Measurements from ENCODE around the gene ITGA1.
A peak's percentile ranks its signal among the peaks of the same experiment; 100 is the strongest.

ITGA1 gene

GRCh38 chr5:52998552-52999313, 211.0 kb downstream of the ITGA1 start:
- DNase-seq (ENCODE audit: low spot score) = no peak

GRCh38 chr5:52999344-52999949, 211.7 kb downstream of the ITGA1 start:
- peak; percentile 46 for DNase-seq (ENCODE audit: low spot score)

- DNase-seq (ENCODE audit: low spot score) = no peak
Observed at GRCh38 chr5:53001541-53001940, 213.8 kb downstream of the ITGA1 start.

- no peak for DNase-seq (ENCODE audit: low spot score)
Observed at GRCh38 chr5:53002491-53002890, 214.8 kb downstream of the ITGA1 start.

- no peak for DNase-seq (ENCODE audit: low spot score)
Observed at GRCh38 chr5:53003144-53003543, 215.4 kb downstream of the ITGA1 start.

- DNase-seq (ENCODE audit: low spot score) = no peak
Observed at GRCh38 chr5:53006911-53007890, 219.5 kb downstream of the ITGA1 start.

- DNase-seq (ENCODE audit: low spot score) = peak; percentile 37
Observed at GRCh38 chr5:53008751-53009150, 221.0 kb downstream of the ITGA1 start.

Measured in AG08395 (cell line).